ENCODE results near the gene SNX25.
"Not testable (repeated sequence)": the region's sequence is repeated elsewhere in the genome, so short reads cannot be mapped to it uniquely, and the experiment has no call there.

The SNX25 gene

DNA sequence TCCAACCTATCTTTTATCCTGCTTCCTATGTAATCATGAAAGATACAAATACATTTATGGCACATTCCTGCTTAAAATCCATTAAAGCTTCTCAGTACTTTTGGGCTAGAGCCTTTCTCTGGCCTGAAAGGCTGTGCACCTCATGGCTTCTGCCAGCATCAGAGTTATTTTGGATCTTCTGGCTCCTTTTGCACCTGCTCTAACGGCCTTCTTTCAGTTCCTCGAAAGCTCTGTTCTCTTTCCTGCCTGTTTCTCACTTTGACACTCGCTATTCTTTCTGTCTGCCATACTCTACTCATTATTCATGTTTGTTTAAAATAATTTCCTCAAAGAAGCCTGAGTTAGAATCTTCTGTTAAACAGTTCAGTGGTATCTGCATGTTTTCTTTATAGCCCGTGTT, 100.4 kb downstream of the SNX25 start:
- no peak for DNase-seq

DNA sequence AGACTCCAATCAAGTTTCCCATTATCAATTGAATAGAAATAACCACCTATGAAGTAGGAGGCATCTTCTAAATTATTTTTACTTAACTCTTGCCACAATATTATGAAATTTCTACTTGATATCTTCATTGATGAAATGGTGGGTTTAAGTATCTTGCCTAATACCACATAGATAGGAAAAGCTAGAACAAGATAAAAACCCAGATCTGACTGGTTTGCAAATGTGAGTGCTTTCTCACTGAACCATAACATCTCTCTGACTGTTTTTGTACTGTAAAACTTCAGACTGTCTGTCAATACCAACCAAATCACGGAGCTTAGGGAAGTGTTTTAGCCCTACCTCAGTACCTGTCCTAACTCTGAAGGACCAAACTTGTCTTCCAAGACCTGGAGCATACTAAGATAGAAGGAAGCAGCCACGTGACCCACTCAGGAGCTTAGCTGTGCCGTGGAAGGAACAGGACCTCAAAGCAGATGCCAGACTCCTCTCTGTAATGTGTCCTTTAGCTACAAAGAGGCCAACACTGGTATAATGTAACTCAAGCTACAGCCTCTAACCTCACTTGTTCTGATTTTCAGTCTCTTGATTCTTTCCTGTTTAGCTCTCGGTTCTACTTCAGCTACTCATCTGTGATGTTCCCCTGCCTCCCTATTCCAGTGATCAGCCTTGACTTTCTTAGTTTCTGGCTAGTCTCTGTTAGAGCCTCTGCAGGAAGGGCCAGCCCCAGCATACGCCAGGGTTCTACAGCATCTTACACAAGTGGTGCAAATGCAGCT, 101.9 kb downstream of the SNX25 start:
- DNase-seq = no peak

DNA sequence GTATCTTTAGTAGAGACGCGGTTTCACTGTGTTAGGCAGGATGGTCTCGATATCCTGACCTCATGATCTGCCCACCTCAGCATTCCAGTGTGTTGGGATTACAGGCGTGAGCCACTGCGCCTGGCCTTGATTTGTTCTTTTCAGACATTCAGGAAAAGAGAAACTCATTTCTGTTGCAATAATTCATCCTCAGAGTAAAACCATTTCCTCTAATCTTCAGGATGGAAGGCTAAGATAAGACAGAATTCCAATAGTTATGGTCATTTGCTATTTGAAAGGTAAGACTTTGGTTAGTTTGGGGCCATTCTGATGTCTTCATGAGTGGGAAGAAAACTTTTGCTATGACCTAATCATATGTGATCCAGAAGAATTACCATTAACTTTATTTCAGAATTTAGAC, 103.3 kb downstream of the SNX25 start:
- no peak for DNase-seq

DNA sequence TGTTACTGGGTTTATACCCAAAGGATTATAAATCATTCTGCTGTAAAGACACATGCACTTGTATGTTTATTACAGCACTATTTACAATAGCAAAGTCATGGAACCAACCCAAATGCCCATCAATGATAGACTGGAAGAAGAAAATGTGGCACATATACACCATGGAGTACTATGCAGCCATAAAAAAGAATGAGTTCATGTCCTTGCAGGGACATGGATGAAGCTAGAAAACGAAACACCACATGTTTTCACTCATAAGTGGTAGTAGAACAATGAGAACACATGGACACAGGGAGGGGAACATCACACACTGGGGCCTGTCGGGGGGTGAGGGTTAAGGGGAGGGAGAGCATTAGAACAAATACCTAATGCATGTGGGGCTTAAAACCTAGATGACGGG, 108.1 kb downstream of the SNX25 start:
- not testable (repeated sequence) for DNase-seq

DNA sequence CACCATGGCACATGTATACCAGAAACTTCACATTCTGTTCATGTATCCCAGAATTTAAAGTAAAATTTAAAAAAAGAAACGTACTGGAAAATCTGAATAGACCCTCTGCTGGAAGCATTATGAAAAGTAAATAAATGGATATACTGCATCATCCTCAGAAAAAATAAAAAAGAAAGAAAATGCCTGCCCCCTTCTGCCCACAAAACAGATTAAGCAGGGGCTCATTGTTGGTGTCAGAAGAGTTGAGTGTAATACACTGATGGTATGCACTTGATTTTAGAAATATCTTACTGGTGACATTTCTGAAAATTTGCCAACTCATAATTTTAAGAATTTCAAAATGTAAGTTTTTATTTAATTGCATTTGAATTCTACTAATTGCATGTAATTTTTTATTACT, 108.5 kb downstream of the SNX25 start:
- no peak for DNase-seq

DNA sequence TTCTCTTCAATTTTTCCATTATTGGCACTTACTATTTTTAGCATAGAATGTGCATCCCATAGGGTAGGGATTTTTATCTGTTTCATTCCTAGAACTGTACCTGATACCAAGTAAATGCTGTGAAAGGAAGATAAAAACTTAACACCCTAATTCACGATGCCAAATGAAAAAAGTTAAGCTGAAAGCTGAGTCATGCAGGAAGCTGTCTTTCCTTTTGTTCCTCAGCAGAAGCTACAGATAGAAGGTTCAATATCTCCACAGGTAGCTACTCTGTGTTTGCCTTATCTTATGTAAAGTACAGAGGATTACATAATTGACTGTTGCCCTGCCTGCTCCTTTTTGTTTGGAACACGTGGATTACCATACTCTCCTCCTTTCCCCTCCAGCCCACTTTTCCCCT, 109.3 kb downstream of the SNX25 start:
- DNase-seq = no peak

DNA sequence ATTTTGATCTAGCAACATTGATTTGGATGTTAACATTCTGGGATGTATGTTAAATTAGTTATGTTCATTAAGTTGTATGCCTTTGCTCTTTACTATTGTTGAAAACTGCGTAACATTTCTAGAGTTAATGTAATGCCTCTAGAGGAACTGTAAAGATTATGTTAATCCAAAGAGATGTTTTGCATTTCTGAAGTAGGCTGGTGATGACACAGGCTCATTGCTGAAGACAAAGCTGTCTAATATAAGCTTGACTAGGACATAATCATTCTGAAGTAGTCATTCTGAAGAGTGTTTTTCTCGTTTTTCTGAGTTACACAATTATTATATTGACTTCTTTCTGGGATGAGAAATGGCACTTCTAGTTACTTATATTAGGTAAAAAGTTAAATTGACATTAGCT, 113.4 kb downstream of the SNX25 start:
- no peak for DNase-seq

DNA sequence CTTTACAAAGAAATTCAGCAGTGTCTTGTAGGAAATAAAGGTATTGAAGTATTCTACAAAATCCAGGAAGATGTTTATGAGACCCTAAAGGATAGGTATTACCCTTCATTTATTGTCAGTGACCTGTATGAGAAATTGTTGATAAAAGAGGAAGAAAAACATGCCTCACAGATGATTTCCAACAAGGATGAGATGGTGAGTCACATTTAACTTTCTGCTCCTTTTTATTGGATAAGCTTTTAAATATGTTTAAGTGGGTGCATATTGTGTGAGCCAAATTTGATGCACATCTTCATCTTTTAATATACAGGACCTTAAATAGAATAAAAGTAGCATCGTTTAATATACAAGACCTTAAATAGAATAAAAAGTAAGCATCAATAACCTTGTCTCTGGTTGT, 114.2 kb downstream of the SNX25 start:
- DNase-seq = no peak

DNA sequence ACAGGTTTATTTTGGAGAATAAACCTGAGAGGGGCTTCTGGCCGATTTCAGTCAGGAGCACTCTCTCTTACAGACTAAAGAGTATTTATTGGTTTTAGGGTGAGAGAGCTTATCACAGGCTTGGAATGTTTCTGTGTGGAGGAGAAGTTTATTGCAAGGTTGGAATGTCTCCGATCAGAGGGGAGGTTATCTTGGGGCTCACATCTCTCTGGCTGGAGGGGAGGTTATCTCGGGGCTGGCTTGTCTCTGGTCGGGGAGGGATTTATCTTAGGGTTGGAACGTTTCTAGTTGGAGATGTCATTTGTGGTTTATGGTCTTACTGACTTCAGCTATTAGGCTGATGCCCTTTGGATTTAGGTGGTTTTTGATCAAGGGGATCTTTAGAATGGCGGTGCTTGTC, 115.0 kb downstream of the SNX25 start:
- not testable (repeated sequence) for DNase-seq

DNA sequence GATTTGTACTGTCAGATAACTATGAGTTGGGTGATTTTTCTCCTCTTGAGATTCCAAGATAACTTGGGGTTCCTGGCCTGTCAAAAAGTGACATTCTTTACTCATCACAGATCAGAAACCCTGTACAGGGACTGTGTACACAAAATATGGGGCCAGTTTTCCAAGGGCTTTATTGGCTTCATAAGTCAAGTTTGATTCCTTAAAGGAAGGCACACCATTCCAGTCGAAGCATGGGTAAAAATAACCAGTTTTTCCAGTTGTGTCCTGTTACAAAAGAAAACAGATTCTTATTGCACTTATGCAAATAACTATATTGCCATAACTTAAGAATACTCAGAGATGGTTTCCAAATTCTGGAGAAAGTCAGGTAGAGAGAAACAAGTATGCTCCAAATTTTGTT, 116.3 kb downstream of the SNX25 start:
- not testable (repeated sequence) for DNase-seq

DNA sequence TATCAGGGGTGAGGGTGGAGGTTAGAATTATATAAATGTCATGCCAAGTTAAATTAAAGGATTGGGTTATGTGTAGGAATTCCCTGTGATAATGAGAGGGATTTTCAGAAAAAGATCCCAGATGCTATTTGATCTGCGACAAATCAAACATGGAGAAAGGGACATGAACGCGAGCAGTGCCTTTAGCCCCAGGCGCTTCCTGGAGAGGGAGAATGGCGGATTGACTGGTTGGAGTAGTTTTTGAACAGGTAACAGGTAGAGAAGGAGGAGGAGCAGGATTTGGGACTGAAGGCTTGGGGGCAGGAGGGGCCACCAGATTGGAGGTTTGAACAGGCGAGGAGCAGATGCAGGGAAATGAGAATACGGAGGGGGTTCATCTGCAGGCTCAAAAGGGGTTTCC, 119.2 kb downstream of the SNX25 start:
- no peak for DNase-seq

DNA sequence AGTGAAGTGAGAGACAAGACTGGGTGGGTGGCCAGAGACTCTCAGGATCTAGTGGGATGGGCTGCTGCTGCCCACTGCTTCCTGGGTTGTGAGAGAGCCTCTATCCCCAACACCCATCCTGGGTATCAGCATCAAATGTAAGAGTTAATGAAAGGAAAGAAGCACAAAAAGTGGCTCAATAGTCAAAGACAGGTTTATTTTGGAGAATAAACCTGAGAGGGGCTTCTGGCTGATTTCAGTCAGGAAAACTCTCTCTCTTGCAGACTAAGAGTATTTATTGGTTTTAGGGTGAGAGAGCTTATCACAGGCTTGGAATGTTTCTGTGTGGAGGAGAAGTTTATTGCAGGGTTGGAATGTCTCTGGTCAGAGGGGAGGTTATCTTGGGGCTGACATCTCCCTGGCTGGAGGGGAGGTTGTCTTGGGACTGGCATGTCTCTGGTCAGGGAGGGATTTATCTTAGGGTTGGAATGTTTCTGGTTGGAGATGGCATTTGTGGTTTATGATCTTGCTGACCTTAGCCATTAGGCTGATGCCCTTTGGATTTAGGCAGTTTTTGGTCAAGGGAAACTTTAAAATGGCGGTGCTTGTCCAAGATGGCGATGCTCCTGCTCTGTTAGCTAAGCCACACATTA, 120.6 kb downstream of the SNX25 start:
- DNase-seq = not testable (repeated sequence)

DNA sequence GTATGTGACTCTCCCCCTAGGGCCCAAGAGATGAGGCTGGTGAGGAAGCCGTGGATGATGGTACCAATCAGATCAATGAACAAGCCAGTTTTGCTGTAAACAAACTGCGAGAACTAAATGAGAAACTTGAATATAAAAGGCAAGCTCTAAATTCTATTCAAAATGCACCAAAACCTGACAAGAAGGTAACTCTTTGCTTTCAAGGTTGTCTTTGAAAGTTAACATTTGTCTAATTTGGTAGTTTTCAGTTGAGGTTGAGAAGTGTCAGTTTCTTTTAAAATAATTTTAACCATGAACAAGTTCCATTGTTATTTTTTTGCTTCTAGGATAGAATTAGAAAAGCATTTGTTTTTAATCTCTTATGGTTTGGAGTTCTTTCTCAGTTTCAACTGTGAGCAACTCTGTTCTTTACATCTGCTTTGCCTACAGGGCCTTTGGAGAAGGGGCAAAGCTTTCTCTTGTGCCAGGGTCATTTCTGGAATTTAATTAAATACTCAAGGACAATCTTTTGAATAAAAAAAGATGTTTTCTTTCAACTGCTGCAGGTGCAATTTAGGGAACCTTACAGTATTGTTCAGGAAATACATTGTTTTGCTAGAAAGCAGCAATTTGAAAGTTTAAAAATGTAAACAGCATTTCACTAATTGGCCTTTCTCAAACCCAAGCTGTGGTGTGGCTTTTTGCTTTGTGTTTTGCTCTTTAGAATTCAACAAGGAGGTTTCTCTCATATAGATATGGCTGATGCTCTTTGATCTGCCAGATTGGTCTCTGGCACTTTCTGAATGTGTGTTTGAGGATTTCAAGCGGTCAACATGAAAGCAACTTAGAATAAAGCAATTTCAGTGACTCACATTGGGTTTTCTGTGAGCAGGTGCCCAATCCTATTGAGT, 123.4 kb downstream of the SNX25 start:
- no peak for DNase-seq

DNA sequence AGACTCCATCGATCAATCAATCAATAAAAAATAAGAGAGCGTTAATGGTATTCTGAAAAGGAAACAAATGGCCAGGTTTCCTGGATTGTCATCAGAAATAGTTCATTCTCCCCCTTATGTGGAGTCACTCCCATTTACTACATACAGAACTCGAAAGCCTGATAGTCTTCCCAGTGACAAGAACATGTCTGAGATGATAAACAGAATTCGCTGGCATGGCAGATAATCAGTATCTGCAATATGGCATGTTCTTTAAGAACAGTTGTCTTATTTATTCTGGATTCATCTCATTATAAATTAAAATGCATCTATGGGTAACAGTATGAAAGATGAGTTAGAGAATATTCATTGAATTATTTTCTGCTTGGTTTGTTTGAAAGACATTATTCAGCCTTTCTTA, 124.9 kb downstream of the SNX25 start:
- DNase-seq = no peak

DNA sequence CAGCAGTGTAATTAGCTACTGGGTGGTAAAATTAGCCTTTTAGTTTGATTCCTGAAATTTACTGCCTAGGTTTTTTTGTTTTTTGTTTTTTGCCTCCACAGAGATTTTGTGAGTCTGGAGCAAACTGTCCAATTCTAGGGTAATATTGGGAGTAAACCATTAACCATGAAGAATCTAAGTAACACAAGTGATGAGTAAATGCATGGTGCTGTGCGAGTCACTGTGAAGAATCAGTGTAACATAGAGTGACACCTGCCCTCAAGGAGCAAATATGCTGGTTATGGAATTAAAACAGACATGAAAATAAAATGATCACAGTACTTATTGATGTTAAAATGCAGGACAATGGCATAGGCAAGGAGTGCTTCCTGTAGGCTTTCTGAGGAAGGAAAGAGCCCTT, 126.2 kb downstream of the SNX25 start:
- DNase-seq = no peak

DNA sequence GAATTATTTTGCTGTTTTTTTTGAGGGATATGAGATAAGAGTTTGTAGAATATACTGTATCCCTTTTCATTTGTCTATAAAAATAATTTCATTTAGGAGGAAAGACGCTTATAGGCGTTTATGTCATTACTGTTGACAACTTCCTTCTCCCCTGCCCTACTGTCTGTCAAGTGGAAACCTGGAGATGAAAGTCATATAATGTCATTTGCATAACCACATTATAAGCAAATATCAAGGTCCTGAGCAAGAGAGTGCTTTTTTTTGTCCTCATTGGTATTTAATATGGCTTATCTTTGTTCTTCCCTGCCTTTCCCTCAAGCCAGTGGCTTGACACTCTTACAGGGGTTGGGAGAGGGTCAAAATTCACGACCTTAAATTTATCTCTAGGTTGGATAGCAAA, 130.5 kb downstream of the SNX25 start:
- no peak for DNase-seq

DNA sequence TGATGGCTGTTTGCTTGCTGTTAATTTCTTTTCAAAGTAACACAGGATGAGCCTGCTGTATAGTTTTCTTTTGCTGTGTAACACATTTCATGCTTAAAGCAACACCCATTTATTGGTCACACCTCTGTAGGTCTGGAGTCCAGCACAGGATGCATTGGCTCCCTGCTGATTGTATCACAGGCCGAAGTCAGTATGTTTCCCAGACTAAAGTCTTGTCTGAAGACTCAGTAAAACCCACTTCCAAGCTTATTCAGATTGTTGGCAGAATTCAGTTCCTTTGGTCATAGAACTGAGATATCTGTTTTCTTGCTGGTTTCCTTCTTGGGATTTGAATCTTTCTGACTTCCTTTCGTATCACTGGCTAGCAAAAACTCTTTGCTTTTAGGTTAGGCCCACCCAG, 132.0 kb downstream of the SNX25 start:
- DNase-seq = no peak

DNA sequence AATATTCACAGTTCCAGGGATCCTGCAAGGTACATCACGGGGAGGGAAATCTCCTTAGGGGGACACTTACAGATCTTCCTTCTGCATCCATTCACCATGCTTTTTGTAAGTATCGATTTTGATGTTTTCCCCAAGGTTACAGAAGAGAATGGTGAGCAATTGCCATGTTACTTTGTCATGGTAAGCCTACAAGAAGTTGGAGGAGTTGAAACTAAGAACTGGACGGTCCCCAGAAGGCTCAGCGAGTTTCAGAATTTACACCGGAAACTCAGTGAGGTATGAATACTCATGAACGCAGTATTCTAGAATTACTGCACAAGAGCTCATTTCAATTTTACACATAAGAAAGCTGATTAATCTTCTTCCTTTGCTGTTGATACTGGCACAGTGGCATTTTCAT, 132.4 kb downstream of the SNX25 start:
- DNase-seq = no peak

DNA sequence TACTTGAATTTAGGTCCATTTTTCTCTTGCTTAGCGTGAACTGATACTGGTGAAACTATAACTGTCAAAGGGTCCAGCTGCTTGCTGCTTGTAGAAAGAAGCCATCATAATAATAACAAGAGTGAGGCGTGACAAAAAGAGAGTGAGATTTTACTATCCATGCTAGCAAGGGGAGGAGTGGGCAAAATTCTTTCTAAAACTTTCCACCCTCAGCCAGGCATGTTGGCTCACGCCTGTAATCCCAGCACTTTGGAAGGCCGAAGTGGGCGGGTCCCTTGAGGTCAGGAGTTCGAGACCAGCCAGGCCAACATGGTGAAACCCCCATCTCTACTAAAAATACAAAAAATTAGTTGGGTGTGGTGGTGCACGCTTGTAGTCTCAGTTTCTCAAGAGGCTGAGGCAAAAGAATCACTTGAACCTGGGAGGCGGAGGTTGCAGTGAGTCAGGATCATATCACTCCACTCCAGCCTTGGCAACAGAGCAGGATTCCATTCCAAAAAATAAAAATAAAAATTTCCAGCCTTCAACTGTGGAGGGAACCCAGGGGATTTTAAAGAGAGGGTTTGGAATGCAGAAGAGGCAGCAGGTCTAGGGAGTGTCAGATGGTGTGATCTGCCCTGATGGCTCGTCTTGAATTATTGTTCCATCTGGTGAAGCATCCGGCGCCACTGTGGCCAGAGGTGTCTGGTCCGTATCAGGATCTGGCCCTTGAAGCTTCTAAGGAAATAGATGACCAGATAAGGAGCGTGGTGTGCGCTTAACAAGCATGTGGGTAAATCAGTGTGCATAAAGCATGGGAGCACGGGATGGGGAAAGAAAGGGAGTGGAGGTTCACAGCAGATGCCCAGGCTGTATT, 134.6 kb downstream of the SNX25 start:
- no peak for DNase-seq

DNA sequence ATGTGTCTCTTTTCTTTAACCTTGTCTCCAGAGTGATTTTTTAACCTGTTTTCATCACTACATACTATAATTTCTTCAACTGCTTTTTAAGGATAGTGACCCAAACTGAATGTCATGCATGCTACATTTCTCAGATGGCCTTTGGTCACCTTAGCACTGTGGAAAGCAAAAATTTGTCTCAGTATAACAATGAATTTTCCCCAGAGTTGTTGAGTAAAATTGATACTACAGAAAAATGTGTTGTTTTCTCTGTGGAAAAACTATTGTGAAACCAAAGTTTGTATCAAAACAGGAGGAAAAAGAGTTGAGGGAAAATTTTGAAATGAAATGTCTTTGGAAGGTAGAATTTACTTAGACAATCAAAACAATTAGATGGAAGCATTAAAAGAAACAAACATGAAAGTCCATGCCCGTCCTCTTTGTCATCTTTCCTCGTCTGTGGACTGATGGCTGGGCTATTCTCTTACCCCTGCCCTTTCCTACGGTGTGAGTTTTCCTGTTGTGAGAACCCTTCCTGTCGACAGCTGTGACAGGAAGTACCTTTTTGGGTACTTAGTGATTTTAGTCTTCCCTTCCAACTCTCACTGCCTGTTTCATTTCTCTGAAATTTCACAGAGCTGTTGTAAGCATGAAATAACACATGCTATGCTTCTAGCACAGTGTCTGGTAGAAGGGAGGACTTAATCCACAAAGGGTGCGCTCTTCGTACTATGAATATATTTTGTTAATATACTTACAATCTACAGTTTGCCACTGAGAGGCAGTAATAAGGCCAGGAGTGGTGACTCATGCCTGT, 135.5 kb downstream of the SNX25 start:
- no peak for DNase-seq

DNA sequence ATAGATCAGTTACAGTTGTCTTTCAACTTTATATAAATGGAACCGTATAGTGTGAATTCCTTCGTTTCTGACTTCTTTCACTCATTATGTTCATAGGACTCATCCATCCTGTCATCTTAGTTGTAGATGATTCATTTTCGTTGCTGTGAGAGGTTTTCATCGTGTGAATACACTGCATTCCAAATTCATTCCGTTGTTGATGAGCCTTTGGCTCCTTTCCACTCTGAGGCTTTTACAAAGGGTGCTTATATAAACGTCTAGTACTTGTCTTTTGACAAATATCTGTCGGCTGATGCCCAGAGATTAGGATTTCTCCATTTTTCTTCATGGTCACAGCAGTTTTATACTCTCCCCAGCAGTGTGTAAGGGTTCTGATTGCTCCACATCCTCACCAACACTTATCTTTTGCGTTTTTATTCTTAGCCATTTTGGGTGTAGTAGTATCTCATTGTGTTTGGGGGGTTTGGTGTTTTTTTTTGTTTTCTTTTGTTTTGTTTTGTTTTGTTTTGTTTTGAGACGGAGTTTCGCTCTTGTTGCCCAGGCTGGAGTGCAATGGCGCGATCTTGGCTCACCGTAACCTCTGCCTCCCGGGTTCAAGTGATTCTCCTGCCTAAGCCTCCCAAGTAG, 137.7 kb downstream of the SNX25 start:
- DNase-seq = no peak
